A673 (cell line): ENCODE data around the gene LGALS9. TPM values are rescaled to one million over a fixed set of nuclear protein-coding genes. Genes with fewer than 3 reads are reported as not detected.
"Not testable (repeated sequence)": the region's sequence is repeated elsewhere in the genome, so short reads cannot be mapped to it uniquely, and the experiment has no call there.

Experiments
- BruUV-seq: library from RNA; stranded (reverse); fragments of 400-500 nt; replicated peaks from 2 replicates; lab custom pipeline; 2021; lab: Mats Ljungman, UMichigan
- CTCF ChIA-PET: fragments of 300-600 bp; sonication (Branson Sonifier 250); formaldehyde crosslinking; loops from one replicate; lab custom pipeline; 2022; ENCODE audit warnings: antibody characterized with exemption; lab: Charles Lee
- POLR2A ChIA-PET: fragments of 300-600 bp; sonication (Branson Sonifier 250); formaldehyde crosslinking; loops from one replicate; lab custom pipeline; 2022; ENCODE audit warnings: antibody characterized with exemption; ENCODE audit not compliant: low non-redundant PET; lab: Charles Lee
- DNase-seq: peaks from one replicate; pipeline ENCODE4 v3.0.0-alpha.2; 2015; ENCODE audit warnings: low spot score
- H3K27ac ChIP-seq: fragments of 200-600 bp; sonication (generic); 2 replicates; pipeline ENCODE4 v1.5.1; 2016; ENCODE audit warnings: mixed run types, low read depth, mild to moderate bottlenecking, mixed read lengths, antibody characterized with exemption, low read length; ENCODE audit not compliant: poor library complexity, severe bottlenecking
- H3K27me3 ChIP-seq: fragments of 200-600 bp; sonication (generic); replicated peaks from 2 replicates; pipeline ENCODE4 v1.6.1; 2017; ENCODE audit warnings: mixed run types, low read depth, mild to moderate bottlenecking, mixed read lengths, antibody characterized with exemption, low read length; ENCODE audit not compliant: insufficient read depth, poor library complexity
- H3K36me3 ChIP-seq: fragments of 200-600 bp; sonication (generic); 2 replicates; pipeline ENCODE4 v1.6.1; 2016; ENCODE audit warnings: mixed run types, mild to moderate bottlenecking, mixed read lengths, antibody characterized with exemption, low read length; ENCODE audit not compliant: insufficient read depth, poor library complexity, severe bottlenecking
- H3K4me1 ChIP-seq: fragments of 200-600 bp; sonication (generic); 2 replicates; pipeline ENCODE4 v1.6.1; 2017; ENCODE audit warnings: mixed run types, mild to moderate bottlenecking, mixed read lengths, antibody characterized with exemption, low read length; ENCODE audit not compliant: insufficient read depth, poor library complexity, severe bottlenecking
- H3K4me3 ChIP-seq: fragments of 200-600 bp; sonication (generic); 2 replicates; pipeline ENCODE4 v1.5.1; 2016; ENCODE audit warnings: low read depth, mixed run types, mild to moderate bottlenecking, mixed read lengths, low read length; ENCODE audit not compliant: poor library complexity, severe bottlenecking
- H3K9me3 ChIP-seq: fragments of 200-600 bp; sonication (generic); 2 replicates; pipeline ENCODE4 v1.6.1; 2016; ENCODE audit warnings: mixed run types, low read depth, mild to moderate bottlenecking, mixed read lengths, antibody characterized with exemption, low read length; ENCODE audit not compliant: poor library complexity, severe bottlenecking
- EZH2 ChIP-seq: fragments of 200-600 bp; sonication (generic); IDR thresholded peaks from 2 replicates; pipeline ENCODE4 v1.6.1; 2017; ENCODE audit warnings: borderline replicate concordance, low read depth, mild to moderate bottlenecking, mixed read lengths, antibody characterized with exemption, low read length; ENCODE audit not compliant: poor library complexity, severe bottlenecking
- intact Hi-C: fragments of 100-400 bp; cut with micrococcal nuclease; formaldehyde crosslinking; loops from one replicate; pipeline ENCODE4 v1.10.0; 2022; ENCODE audit not compliant: unreplicated experiment
- total RNA-seq: library from RNA; stranded (reverse); gene quantifications from 2 replicates; pipeline ENCODE4 v1.2.3, GENCODE V29; 2021
- TF ChIP-seq, protein P1 (sequence below): fragments of 300-800, 200-600 bp; sonication (generic); conservative IDR thresholded peaks from 2 replicates; pipeline ENCODE4 v1.5.1; 2017; ENCODE audit warnings: low read depth, mild to moderate bottlenecking, antibody characterized with exemption, low read length, moderate library complexity, mixed read lengths

Gene LGALS9
- total RNA-seq, 1 experiment from 2014 or later: 2.4 TPM

- CTCF ChIA-PET: no interaction called here
- Histone ChIP-seq H3K9me3 (no peaks in the 10 kb centered on the region), H3K27ac (no peak overlapping the region), H3K4me3 (no peak overlapping the region), H3K36me3 (no peaks in the 10 kb centered on the region), H3K4me1 (no peaks in the 10 kb centered on the region), H3K27me3 (no peaks in the 10 kb centered on the region)
- no peak for TF ChIP-seq EZH2
- TF ChIP-seq, protein P1, sequence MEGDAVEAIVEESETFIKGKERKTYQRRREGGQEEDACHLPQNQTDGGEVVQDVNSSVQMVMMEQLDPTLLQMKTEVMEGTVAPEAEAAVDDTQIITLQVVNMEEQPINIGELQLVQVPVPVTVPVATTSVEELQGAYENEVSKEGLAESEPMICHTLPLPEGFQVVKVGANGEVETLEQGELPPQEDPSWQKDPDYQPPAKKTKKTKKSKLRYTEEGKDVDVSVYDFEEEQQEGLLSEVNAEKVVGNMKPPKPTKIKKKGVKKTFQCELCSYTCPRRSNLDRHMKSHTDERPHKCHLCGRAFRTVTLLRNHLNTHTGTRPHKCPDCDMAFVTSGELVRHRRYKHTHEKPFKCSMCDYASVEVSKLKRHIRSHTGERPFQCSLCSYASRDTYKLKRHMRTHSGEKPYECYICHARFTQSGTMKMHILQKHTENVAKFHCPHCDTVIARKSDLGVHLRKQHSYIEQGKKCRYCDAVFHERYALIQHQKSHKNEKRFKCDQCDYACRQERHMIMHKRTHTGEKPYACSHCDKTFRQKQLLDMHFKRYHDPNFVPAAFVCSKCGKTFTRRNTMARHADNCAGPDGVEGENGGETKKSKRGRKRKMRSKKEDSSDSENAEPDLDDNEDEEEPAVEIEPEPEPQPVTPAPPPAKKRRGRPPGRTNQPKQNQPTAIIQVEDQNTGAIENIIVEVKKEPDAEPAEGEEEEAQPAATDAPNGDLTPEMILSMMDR: no peak
- intact Hi-C loops: no loop called here
- DNase-seq: no peak
- BruUV-seq: no TSS peak
- POLR2A ChIA-PET: no interaction called here
Measured at GRCh38 chr17:27640790-27641189, 9.8 kb downstream of the LGALS9 start.

- Histone ChIP-seq H3K36me3 (no peaks in the 10 kb centered on the region), H3K27ac (no peak overlapping the region), H3K9me3 (no peaks in the 10 kb centered on the region), H3K4me1 (no peaks in the 10 kb centered on the region), H3K27me3 (no peaks in the 10 kb centered on the region), H3K4me3 (no peak overlapping the region)
- ChIA-PET CTCF (no interaction called here), POLR2A (no interaction called here)
- no peak for DNase-seq
- TF ChIP-seq, protein P1: no peak
- no peak for TF ChIP-seq EZH2
- no TSS peak for BruUV-seq
- intact Hi-C loops: no loop called here
Measured at GRCh38 chr17:27644586-27644985, 13.6 kb downstream of the LGALS9 start.

DNA sequence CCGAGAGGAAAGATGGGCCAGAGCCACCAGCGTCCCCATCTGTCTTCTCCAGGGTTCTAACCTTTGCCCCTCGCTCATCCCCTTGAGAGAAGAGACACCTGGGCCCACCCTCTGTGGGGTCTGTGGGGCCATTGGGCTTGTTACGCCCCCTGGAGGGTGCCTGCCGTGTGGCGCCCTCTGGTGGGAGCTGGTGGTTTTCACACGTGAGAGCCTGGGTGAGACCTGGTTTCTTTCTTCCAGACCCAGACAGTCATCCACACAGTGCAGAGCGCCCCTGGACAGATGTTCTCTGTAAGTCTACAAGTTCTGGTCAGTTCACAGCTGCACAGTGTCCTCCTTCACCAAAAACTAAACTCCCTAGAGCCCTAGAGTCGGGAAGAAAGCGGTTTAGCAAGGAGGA lies 14.6 kb downstream of the LGALS9 start:
- H3K9me3 ChIP-seq, BruUV-seq, CTCF ChIA-PET: not testable (repeated sequence)

GRCh38 chr17:27646232-27646631 lies 15.2 kb downstream of the LGALS9 start:
- ChIA-PET POLR2A (no interaction called here), CTCF (no interaction called here)
- TF ChIP-seq, protein P1: no peak
- TF ChIP-seq EZH2: no peak
- DNase-seq: no peak
- H3K27ac ChIP-seq: no peak overlapping the region
- no peaks in the 10 kb centered on the region for H3K9me3 ChIP-seq
- H3K27me3 ChIP-seq: no peaks in the 10 kb centered on the region
- no peak overlapping the region for H3K4me3 ChIP-seq
- no peaks in the 10 kb centered on the region for H3K4me1 ChIP-seq
- H3K36me3 ChIP-seq: no peaks in the 10 kb centered on the region
- intact Hi-C loops: no loop called here
- BruUV-seq: no TSS peak

More for the DNA sequence above, 14.6 kb downstream of the LGALS9 start:
- H3K4me3 ChIP-seq, H3K27me3 ChIP-seq, H3K4me1 ChIP-seq, intact Hi-C loops, POLR2A ChIA-PET, H3K36me3 ChIP-seq, H3K27ac ChIP-seq, DNase-seq: not testable (repeated sequence)
